Vagina (tissue), 2 donors: ENCODE results near the gene ARHGAP21. TPM values are rescaled to one million over a fixed set of nuclear protein-coding genes. Genes with fewer than 3 reads are reported as not detected.

ENCODE experiments used
- DNase-seq, 2 donors: peaks; one replicate each; pipeline ENCODE4 v3.0.0-alpha.2; 2017; ENCODE audit errors: extremely low spot score in 2 of 2
- H3K27ac ChIP-seq: fragments of 200-600 bp; sonication (generic); one replicate; pipeline ENCODE4 v1.5.1; 2019
- H3K27me3 ChIP-seq: fragments of 200-600 bp; sonication (generic); one replicate; pipeline ENCODE4 v1.5.1; 2019
- H3K36me3 ChIP-seq, 2 donors: fragments of 200-600 bp; sonication (generic); one replicate each; pipeline ENCODE4 v1.5.1; 2017 to 2019
- H3K4me1 ChIP-seq: fragments of 200-600 bp; sonication (generic); one replicate; pipeline ENCODE4 v1.5.1; 2019
- H3K4me3 ChIP-seq, 2 donors: fragments of 200-600 bp; sonication (generic); 1 replicate in 1 of 2; 2 replicates in 1 of 2; pipeline ENCODE4 v1.5.1; 2016 to 2019
- H3K9me3 ChIP-seq: fragments of 200-600 bp; sonication (generic); one replicate; pipeline ENCODE4 v1.5.1; 2019
- CTCF ChIP-seq, 3 experiments: fragments of 450-650 bp in 2 of 3; fragments of 200-600 bp in 1 of 3; sonication (generic) in 1 of 3; IDR thresholded peaks; one replicate each; pipeline ENCODE4 v1.5.1; 2017 to 2019; ENCODE audit warnings: antibody characterized with exemption in 3 of 3, mild to moderate bottlenecking in 2 of 3, moderate library complexity in 2 of 3
- POLR2A ChIP-seq, 2 donors: fragments of 450-650 bp; IDR thresholded peaks; one replicate each; pipeline ENCODE4 v1.6.1; 2017; ENCODE audit warnings: antibody characterized with exemption in 2 of 2, mild to moderate bottlenecking in 2 of 2, moderate library complexity in 2 of 2
- POLR2AphosphoS5 ChIP-seq, 2 donors: sonication (generic); formaldehyde crosslinking; IDR thresholded peaks; one replicate each; pipeline ENCODE4 v1.9.0; 2017; ENCODE audit warnings: antibody characterized with exemption in 2 of 2, mild to moderate bottlenecking in 2 of 2, low read depth in 1 of 2; ENCODE audit not compliant: insufficient read depth in 1 of 2
- intact Hi-C: fragments of 100-400 bp; cut with DNase I; formaldehyde crosslinking; loops from one replicate; pipeline ENCODE4 v1.15.1; 2023
- total RNA-seq: library from RNA; depleted of rRNA; stranded (reverse); fragments of >200 nt; gene quantifications from one replicate; pipeline ENCODE4 v1.2.3, GENCODE V29; 2016

Gene ARHGAP21
- total RNA-seq, 1 donor from 2014 or later = 43.0 TPM

DNA sequence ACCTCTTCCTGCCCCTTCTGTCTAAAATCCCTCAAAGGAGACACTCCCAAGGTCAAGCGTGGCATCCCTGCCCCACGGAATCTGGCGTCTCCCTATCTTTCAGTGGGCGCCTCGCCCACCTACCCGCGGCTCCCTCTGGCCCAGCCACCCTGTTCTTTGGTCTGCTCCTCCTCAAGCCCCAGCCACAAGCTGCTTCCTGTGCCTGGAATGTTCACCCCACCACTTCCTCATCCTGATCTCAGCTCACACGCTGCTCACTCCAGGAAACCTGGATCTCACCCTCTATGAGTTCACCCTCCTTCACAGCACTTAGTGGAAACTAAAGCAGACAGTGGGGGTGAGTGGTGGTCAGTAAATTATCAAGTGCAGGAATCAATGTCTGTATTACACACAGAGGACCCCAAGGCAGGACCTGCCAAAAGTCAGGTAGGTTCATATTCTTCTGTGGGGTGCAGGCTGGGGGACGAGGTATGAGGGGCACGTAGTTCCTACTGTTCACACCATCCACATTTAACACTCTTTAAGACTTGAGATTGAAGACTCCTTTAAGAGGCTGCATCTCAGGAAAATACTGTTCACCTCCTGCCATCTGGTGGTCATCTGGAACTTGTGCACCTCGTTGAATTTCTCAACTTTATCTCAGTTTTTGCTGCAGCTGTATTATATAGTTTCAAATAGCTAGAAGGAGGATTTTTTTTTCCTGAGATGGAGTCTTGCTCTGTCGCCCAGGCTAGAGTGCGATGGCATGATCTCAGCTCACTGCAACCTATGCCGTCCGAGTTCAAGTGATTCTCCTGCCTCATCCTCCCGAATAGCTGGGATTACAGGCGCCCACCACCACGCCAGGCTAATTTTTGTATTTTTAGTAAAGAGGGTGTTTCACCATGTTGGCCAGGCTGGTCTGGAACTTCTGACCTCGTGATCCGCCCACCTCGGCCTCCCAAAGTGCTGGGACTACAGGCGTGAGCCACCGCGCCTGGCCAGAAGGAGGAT, 166.6 kb downstream of the ARHGAP21 start:
- no peak overlapping the region for H3K27ac ChIP-seq
- TF ChIP-seq CTCF (IDR thresholded peaks at IDR 0.05) (peak in 2 of 3 experiments; percentile 2 to 45), POLR2A (IDR thresholded peaks at IDR 0.05) (no peak)
- H3K4me1 ChIP-seq = peaks cover 6% of the 10 kb centered on the region
- no peaks in the 10 kb centered on the region for H3K9me3 ChIP-seq
- no peak overlapping the region for H3K4me3 ChIP-seq
- no peaks in the 10 kb centered on the region for H3K27me3 ChIP-seq
- intact Hi-C loops = no loop called here
- DNase-seq = no peak
- H3K36me3 ChIP-seq = no peaks in the 10 kb centered on the region

- no peak overlapping the region for H3K27ac ChIP-seq
- intact Hi-C loops = no loop called here
These were observed 167.4 kb downstream of the ARHGAP21 start for GRCh38 chr10:24556126-24556749.

DNA sequence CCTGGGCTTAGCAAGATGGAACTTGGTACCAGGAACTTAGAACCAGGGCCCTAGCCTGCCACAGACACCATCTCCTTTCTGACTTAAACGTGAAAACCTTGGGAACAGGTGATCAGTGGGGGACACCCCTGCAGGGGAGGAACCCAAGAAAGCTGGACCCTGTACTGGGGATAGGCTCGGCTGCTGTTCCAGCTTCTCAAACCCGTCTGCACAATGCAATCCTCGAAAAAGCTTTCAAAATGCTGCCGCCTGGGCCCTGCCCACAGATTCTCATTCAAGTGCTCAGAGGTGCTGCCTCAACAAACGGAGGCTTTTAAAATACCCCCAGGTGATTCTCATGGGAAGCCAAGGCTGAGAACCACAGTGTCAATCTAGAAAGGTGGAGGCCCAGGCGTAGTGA, 169.7 kb downstream of the ARHGAP21 start:
- H3K27me3 ChIP-seq = no peaks in the 10 kb centered on the region
- H3K4me3 ChIP-seq = no peak overlapping the region
- H3K4me1 ChIP-seq = peaks cover 14% of the 10 kb centered on the region
- no peaks in the 10 kb centered on the region for H3K36me3 ChIP-seq
- no peak overlapping the region for H3K27ac ChIP-seq
- H3K9me3 ChIP-seq = no peaks in the 10 kb centered on the region
- no peak for DNase-seq
- intact Hi-C loops = no loop called here
- TF ChIP-seq POLR2A (IDR thresholded peaks at IDR 0.05) (no peak), CTCF (IDR thresholded peaks at IDR 0.05) (no peak), POLR2AphosphoS5 (IDR thresholded peaks at IDR 0.05; ENCODE audit: insufficient read depth in 1 of 2, low read depth in 1 of 2) (no peak)

More at GRCh38 chr10:24556126-24556749, 167.4 kb downstream of the ARHGAP21 start:
- DNase-seq = no peak
- no peak for TF ChIP-seq POLR2A (IDR thresholded peaks at IDR 0.05)
- no peak for TF ChIP-seq POLR2AphosphoS5 (IDR thresholded peaks at IDR 0.05; ENCODE audit: insufficient read depth in 1 of 2, low read depth in 1 of 2)
- TF ChIP-seq CTCF (IDR thresholded peaks at IDR 0.05) = no peak
- H3K27me3 ChIP-seq = no peaks in the 10 kb centered on the region
- H3K4me1 ChIP-seq = peaks cover 14% of the 10 kb centered on the region
- H3K36me3 ChIP-seq = no peaks in the 10 kb centered on the region
- H3K4me3 ChIP-seq = no peak overlapping the region
- H3K9me3 ChIP-seq = no peaks in the 10 kb centered on the region

DNA sequence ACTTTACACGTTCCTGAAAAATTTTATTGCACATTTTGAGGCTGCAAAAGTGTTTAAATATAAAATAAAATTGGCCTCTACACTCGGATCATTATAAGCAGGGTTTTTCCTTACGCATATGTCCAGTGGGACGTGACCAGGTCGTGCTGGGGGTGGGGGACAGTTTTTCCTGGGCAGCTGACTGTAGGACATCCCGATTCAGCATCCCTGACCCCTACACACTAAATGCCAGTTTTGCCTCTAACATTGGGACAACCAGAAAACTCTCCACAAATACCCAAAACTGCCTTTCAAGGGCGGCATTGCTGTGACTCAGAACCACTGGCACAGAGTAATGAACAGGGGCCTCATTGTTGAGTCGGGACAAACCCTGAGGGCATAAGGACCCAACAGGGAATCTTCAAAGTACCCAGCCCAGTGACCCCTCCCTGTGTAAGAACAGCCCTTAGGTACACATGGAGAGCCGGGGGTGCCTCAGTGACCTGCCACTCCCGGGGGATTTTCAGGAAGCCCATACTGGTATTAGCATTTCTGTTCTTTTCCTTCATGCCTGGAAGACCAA, 170.6 kb downstream of the ARHGAP21 start:
- H3K9me3 ChIP-seq = no peaks in the 10 kb centered on the region
- intact Hi-C loops = no loop called here
- TF ChIP-seq POLR2AphosphoS5 (IDR thresholded peaks at IDR 0.05; ENCODE audit: insufficient read depth in 1 of 2, low read depth in 1 of 2) (no peak), POLR2A (IDR thresholded peaks at IDR 0.05) (no peak), CTCF (IDR thresholded peaks at IDR 0.05) (no peak)
- H3K36me3 ChIP-seq = no peaks in the 10 kb centered on the region
- no peaks in the 10 kb centered on the region for H3K27me3 ChIP-seq
- no peak overlapping the region for H3K27ac ChIP-seq
- no peak for DNase-seq
- peaks cover 14% of the 10 kb centered on the region for H3K4me1 ChIP-seq
- H3K4me3 ChIP-seq = no peak overlapping the region
